Measurements from ENCODE around the gene UPB1. TPM values are rescaled to one million over a fixed set of nuclear protein-coding genes. Genes with fewer than 3 reads are reported as not detected.
"Not testable (repeated sequence)": the region's sequence is repeated elsewhere in the genome, so short reads cannot be mapped to it uniquely, and the experiment has no call there.

UPB1 gene
- total and polyA plus RNA-seq, 9 of the 15 experiments (the other 6 are each of a cell fraction or from before 2014, with no cell fraction given): 0.06 to 0.11 TPM; not detected in 7

GRCh38 chr22:24529898-24530297 lies 34.8 kb downstream of the UPB1 start (continued):
- TF ChIP-seq PRDM10 (IDR thresholded peaks at IDR 0.05; ENCODE audit: partially characterized antibody): no peak
- TF ChIP-seq CHCHD3 (CRISPR knock-in tag; IDR thresholded peaks at IDR 0.05): no peak
- TF ChIP-seq HMBOX1 (IDR thresholded peaks at IDR 0.05): no peak
- TF ChIP-seq NONO (IDR thresholded peaks at IDR 0.05; ENCODE audit: low read depth in 2 of 2, low read length in 1 of 2): no peak
- TF ChIP-seq PHF20 (IDR thresholded peaks at IDR 0.05; ENCODE audit: partially characterized antibody): no peak
- TF ChIP-seq KAT2B (IDR thresholded peaks at IDR 0.05; ENCODE audit: low read depth, low read length): no peak
- no peak for TF ChIP-seq ZNF830 (CRISPR knock-in tag; IDR thresholded peaks at IDR 0.05)
- no peak for TF ChIP-seq ZNF277 (CRISPR knock-in tag; IDR thresholded peaks at IDR 0.05; ENCODE audit: borderline replicate concordance)
- no peak for TF ChIP-seq SREBF1 (IDR thresholded peaks at IDR 0.05; ENCODE audit: borderline replicate concordance, low read depth, low read length)

- H3K9me1 ChIP-seq (ENCODE audit: control insufficient read depth, insufficient read depth, low read length); H3K79me2 ChIP-seq (ENCODE audit: control insufficient read depth, insufficient read depth, low read length); in situ Hi-C loops (cut with MboI); BruUV-seq (replicated peaks); CTCF ChIA-PET (ENCODE audit: low intra/inter-chr PET ratio); ATAC-seq; H2AFZ ChIP-seq (ENCODE audit: low read depth, low read length); H3K9me3 ChIP-seq (replicated peaks; ENCODE audit: control insufficient read depth, insufficient read depth, low read depth, low read length); H3K27ac ChIP-seq (ENCODE audit: extremely low read depth, low read depth, low read length); FAIRE-seq; H3K4me1 ChIP-seq (replicated peaks in 1 of 2; ENCODE audit: control insufficient read depth in 2 of 2, insufficient read depth in 2 of 2, low read length in 2 of 2); H3K4me2 ChIP-seq (ENCODE audit: insufficient read depth, low read length); H3K27me3 ChIP-seq (ENCODE audit: control insufficient read depth in 2 of 2, insufficient read depth in 2 of 2, low read length in 2 of 2); H4K20me1 ChIP-seq (replicated peaks; ENCODE audit: control insufficient read depth, insufficient read depth, low read length); DNase-seq (ENCODE audit: extremely low read depth in 1 of 4, low spot score in 3 of 4); H3K4me3 ChIP-seq; intact Hi-C loops (cut with micrococcal nuclease); H3K9ac ChIP-seq (ENCODE audit: insufficient read depth in 1 of 2, low read depth in 2 of 2, low read length in 2 of 2); H3K36me3 ChIP-seq (ENCODE audit: control insufficient read depth, insufficient read depth, low read length): not testable (repeated sequence)
- 8% methylated on average over 2 of the region's 3 CpGs for WGBS (ENCODE audit: insufficient coverage, low coverage, missing lambda C conversion rate)
- POLR2A ChIA-PET: interaction anchor here (1.1 to 1.5 kb wide), 2 partner anchors 9 to 10 kb away, joined by 3 to 6 read pairs; no protein-coding TSS in a partner anchor
Measured at GRCh38 chr22:24530968-24531367, 35.8 kb downstream of the UPB1 start.

All from K562 (cell line).